Tibial nerve (tissue), 4 donors: ENCODE measurements around the gene FBXW8.

Experiments used
- CTCF ChIP-seq, 5 experiments: fragments of 200-600 bp in 3 of 5; fragments of 450-650 bp in 2 of 5; sonication (generic) in 3 of 5; IDR thresholded peaks; one replicate each; pipeline ENCODE4 v1.5.1; 2016 to 2019; ENCODE audit warnings: antibody characterized with exemption in 5 of 5, mild to moderate bottlenecking in 3 of 5, moderate library complexity in 2 of 5
- EP300 ChIP-seq, 2 donors: sonication (generic); formaldehyde crosslinking; IDR thresholded peaks; one replicate each; pipeline ENCODE4 v1.6.1; 2017; ENCODE audit warnings: antibody characterized with exemption in 2 of 2, mild to moderate bottlenecking in 1 of 2
- POLR2A ChIP-seq, 2 donors: fragments of 450-650 bp; IDR thresholded peaks; one replicate each; pipeline ENCODE4 v1.6.1; 2017; ENCODE audit warnings: antibody characterized with exemption in 2 of 2, mild to moderate bottlenecking in 2 of 2, moderate library complexity in 2 of 2

DNA sequence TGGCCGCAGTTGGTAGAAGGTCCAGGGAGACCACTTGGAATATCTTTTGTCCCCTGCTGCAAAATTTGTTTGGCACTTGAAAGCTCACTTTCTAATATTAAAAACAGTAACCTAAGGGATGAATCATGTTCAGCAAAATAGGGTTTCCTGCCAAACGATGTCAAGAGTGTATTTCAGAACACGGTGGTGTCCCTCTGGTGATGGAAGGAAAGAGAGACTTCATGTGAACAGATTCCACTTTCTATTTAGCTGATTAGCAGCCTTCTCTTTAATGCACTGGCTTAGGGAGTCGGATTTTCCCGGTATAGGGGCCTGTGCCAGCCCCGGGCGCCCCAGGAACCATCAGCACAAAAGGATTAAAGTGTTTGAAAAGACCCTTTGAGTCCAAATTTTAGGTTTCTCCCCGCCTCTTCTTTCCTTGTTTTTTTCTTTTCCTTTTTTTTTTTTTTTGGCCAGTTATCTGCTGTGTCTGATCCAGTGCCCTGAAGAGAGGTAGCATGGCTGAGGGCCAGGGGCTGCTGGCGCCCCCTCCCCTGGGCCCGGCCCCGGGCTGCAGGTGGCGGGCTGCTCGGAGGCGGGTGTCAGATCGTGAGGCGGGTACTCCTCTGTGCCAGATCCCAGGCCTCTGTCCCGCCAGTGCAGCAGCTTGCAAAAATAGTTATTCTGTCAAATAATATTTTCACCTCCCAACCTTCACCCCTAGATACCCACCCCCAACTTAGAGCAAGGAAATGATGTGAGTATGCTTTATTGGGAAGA lies 100.1 kb downstream of the FBXW8 start:
- TF ChIP-seq EP300 (IDR thresholded peaks at IDR 0.05) = no peak
- no peak for TF ChIP-seq POLR2A (IDR thresholded peaks at IDR 0.05)
- TF ChIP-seq CTCF (IDR thresholded peaks at IDR 0.05) = no peak
